T-helper 9 cell (primary cell): Measurements from ENCODE around the gene PRR13.
A peak's percentile ranks its signal among the peaks of the same experiment; 100 is the strongest.
"Not testable (repeated sequence)": the region's sequence is repeated elsewhere in the genome, so short reads cannot be mapped to it uniquely, and the experiment has no call there.

Experiments used
- DNase-seq: peaks from one replicate; pipeline ENCODE4 v3.0.0-alpha.2; 2020

Gene PRR13

DNA sequence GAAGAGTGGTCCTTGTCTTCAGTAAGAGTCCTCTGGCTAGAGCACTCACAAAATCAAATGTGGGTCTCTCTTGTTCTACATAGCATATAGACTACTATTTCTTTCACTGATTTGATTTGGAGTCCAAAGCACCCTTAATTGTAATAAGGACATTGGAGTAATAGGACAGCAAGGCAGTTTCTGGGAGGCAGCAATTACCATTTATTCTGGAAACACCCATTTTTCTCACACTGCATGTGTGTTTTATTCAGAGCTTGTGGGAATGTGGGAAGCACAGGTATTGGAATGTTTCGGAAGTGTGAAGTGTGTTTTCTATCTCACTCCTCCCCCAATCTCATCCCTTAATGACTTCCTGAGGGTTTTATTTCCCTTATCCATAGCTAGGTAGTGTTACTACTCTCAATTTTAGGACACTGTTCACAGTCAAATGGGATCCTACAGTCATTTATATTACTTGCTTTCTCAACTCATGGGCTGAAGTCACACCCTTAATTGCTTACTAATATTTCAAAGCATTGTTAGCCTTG is 30.6 kb downstream of the PRR13 start:
- DNase-seq = no peak

DNA sequence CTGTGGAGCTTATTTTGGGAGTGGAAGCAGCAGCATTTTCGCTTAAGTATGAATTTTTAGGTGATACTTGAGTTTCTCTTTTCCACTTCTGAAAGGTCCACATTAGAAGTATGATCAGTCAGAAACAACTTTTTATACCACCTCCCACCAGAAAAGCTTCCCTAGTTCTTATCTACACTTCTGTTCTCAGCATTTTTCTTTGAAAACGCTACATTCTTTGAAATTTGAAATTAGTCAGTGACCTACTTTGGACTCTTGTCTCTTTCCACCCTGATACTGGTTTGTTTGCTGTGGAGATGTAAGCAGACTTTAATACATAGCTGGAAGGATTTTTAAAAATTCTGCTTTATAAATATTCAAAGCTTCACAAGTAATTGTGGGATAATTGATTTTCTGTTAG is 32.5 kb downstream of the PRR13 start:
- DNase-seq = no peak

DNA sequence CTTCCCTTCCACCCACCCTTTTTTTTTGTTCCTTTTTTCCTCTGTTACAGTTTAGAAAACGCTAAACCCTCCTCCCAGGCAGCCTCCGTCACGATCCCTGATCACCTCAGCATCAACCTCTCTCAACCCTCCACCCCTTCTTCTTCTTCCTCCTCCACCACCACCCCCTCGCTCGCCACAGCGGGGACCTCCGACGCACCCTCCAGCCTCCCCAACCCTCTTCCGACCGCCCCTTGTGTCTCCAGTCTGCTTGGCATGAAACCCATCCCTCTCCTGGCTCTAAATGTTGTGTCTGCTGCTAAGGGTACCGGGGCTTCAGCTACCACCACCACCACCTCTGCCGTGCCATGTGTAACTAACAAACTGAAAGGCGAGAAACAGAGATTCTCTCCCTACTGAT is 33.3 kb downstream of the PRR13 start:
- DNase-seq = no peak

DNA sequence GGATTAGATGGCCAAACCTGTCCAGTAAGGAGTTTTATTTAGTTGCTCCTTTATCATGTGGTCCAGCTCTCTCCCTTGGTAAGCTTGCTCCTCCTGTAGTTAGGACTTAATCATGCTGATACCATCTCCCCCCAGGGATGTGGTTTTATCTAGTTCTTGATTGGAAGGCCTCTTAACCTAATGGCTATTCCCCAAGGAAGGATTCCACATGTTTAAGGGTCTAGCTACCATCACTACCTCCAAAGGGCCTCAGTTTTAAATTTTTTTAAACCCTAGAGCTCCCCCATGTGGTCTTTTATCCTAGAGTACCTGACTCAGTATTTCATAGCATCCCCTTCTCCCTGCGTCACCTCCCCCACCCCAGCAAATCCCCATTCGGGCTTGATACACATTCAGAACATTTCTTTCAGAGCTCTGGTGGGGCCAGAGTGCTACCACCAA is 35.3 kb downstream of the PRR13 start:
- no peak for DNase-seq

DNA sequence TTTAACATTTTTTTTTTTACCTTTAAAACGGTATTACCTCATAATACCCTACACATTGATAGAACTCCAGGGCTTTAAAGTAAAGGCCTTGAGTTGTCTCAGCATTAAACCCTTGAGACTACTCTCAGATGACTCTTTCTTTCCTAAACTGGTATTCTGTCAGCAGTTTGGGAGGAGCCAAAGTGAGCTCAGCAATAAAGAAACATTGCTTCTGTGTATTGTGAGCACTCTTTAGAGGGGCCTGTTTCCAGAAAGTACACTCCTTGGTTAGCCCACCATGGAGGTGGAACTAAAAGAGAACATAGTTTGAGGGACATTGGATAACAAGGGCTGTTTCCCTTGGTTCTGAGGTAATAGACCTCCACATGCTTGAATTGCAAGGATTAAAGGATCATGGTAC is 37.3 kb downstream of the PRR13 start:
- DNase-seq = no peak

DNA sequence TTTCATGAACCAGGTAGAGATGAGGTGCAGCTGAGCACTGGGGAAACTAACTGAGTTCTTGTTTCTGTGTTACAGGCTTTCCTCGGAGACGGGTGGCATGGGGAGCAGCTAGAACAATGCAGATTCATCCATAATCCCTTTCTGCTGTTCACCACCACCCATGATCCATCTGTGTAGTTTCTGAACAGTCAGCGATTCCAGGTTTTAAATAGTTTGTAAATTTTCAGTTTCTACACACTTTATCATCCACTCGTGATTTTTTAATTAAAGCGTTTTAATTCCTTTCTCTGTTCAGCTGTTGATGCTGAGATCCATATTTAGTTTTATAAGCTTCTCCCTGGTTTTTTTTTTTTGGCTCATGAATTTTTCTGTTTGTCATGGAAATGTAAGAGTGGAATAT is 37.8 kb downstream of the PRR13 start:
- DNase-seq = no peak

DNA sequence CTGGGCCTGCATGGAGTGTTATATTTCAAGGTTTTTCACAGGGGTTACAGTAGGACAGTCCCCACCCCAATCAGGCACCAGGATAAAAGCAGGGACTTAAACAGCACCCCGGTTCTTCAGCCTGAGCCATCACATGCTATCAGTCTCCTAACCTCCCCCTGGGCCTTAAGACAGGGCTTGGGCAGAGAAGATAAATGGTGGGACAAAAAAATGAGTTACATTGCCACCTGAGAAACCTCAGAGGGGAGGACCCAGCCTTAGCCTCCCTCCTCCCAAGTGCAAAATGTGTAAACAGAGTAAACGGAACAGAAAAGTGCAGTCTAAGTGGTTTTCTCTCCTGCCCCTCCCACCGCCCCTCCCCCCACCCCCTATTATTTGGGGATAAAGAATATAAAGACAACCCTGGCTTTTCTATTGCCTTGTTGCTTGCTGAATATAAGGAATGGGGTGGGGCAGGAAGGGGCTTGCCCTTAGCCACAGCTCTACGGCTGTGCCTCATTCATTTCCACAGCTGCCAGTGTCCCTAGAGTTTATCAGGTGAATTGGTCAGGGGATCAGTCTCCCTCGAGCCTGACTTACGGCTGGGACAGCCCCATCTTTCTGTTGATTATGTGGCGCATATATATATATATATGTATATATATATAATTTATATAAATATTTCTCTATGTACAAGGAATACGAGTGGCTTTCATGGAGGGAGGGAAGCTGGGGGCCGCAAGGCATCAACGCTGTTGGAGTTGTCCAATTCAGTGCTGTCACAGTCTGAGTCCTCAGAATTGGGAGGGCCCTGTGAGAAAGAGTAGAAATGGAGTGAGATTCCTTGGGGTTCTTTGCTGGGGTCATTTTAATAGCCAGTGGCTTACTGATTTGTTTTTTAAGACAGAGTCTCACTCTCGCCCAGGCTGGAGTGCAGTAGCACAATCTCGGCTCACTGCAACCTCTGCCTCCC is 39.2 kb downstream of the PRR13 start:
- no peak for DNase-seq

DNA sequence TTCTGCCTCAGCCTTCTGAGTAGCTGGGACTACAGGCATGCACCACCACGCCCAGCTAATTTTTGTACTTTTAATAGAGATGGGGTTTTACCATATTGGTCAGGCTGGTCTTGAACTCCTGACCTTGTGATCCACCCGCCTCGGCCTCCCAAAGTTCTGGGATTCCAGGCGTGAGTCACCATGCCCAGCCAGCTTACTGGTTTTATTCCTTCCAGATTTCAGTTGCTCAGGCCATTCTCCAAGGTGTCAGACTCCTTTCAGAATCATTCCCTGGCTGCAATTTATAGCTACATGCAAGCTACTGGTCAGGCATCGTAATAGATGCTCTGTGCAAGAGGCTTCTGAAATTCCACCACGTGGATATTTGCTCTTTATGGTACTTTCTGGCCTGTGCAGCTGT is 39.9 kb downstream of the PRR13 start:
- DNase-seq = not testable (repeated sequence)

DNA sequence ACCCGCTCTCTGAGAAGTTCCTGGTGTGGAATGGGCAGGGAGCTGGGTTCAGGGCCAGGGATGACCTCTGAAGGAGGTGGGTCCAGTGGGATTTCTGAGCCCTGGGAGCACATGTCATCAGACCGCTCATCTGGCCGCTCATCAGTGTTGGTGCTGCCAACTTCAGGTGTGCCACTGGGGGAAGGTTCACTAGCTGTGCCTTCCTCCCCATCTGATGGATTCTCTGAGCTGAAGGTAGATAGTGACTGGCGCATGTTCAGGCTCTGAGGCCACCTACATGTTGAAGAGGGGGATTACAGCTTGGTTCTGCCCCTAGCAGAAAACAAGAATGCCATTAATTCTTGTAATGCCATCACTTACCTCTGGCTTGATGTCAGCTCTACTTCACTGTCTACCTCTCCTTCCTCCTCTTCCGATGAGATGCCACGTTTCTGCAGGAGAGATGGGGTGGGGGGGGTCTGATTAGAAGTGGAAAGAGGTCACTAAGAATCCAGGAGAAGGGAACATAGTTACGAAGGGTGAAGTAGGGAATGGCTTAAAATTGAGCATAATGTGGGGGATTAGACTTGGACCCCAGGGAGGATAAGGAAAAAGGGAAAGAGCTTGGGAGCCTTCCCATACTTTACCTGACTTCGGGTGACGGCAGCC is 40.5 kb downstream of the PRR13 start:
- DNase-seq = no peak

DNA sequence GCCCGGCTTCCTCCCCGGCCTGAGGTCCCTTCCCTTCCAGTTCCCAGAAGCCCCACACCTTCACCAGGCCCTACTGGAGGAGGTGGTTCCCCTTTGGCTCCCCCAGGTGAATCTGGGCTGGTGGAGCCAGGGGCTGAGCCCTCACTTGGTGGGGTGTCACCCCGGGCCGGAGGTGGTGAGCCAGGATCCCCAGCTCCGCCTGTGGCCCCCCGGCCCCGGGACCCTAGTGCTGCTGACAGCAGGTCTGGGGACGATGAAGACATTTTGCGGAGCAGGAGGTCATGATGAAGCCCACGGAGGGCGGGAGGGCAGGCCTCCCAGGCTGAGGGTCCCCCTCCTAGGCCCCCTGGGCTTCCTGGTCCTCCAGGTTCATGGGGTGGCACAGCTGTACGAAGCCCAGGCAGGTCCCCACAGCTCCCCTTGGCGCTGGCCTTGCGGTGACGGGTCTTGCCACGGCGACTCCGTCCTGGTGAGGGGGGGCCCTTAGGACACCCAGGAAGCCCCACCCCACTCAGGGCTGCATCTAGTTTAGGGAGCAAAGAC is 41.2 kb downstream of the PRR13 start:
- DNase-seq = no peak

DNA sequence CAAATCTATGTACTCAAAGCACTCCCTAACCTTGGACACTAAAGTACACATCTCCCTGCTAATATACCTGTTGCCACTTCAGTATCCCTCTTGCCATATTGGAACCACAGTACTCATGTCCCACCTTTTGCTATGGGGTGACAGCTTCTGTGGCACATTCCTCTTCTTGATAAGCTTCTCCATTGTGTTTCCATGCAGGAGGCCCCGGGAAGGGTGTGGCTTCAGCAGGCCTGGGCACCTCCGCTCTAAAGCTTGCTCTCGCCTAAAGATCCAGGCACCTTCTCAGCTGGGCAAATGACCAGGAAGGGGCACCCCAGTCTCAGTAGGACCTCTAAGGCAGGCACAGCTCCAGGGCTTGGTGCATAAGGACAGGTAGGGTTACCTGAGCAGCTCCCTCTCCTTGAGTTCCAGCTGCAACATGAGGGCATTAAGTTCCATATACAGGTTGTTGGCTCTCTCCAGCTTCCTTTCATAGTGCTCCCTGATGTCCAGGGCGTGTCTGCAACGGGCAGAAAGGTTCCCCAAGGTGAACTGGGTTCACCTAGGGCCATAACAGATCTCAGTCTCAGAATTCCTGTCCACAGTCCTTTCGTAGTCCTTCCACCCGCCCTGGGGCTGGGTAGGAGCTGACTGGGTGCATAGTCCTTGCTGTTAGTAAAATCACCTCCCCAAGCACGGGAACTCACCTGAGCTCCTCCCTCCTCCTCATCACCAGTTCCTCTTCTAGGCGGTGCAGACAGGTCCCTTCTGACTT is 41.9 kb downstream of the PRR13 start:
- DNase-seq = no peak

DNA sequence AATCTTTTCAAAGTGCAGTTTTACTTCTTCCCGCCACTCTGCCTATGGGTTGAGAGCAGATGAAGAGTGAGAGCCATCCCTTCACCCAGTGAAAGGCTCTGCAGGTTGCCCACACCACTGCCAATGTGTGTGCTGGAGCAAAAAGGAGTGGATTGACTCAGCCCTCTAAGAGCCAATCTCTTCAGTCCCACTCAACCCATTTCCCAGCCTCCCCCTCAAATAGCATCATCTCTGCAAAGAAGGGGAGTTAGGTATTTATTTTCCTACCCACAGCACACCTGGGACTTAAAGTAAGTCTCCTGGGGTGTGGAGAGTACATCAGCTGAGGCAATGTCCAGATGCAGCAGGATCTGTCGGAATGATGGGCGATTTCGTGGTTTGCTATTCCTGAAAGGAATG is 42.4 kb downstream of the PRR13 start:
- no peak for DNase-seq

DNA sequence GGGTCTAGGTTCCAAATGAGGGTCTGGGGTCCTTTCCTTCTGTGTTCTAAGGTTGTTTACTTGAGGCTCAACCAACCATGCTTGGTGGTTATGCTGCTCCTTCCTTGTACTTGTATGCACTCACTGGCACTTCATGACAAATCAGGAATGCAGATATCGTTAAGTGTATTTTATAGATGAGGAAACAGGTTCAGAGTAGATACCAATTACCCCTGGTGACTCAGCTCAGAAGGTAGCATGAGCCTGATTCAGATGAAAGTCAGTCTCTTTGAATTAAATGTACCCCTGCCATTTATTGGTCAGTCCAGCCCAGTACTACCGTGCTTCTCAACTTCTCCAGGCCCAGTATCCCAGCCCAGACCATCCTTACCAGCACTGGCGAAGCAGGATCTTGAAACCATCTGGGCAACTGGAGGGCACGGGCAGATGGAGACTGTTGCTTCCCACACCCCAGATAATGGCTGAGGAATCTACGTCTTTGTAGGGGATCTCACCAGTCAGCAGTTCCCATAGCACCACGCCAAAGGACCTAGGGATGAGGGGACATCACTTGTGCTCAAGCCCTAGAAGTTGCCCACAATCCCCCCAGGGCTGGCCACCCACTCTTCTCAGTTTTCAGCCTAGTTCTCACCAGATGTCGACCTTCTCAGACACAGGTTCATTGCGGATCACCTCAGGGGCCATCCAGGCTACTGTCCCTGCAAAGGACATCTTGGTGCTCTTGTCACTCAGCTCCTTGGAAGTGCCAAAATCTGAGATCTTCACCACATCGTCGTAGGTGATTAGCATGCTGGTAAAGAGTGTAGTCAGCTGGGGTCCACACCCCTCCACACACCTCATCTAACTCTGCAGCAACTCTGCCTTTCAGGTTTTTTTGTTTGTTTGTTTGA is 43.4 kb downstream of the PRR13 start:
- DNase-seq = no peak

DNA sequence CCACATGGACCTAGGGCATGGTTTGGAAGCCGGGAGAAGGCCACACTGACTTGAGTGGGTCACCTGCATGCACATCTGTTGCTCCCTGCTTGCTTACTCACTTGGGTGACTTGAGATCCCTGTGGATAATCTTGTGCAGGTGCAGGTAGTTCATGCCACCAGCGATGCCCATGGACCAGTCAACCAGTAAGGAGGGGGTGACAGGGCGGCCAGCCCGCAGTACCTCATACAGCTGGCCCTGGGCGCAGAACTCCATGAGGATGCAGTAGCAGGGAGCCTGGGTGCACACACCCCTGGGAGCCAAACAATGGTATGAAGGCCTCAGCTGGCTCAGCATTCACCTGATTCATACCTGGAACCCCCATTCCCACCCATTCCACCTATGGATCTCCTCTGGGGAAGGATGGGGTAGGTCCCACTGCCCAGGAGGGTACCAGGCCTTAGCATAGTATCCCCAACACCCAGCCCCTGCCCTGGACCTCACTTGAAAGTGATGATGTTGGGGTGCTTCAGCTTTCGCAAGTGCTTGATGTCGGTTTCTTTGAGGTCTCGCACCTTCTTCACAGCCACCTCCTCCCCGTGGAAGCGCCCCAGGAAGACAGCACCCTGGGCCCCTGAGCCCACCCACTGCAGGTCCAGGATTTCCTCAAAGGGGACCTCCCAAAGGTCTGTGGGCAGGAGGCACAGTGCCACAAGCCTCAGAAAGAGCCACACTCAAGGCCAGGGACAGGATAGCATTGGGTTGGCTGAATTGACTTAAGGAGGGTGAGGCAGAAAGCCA is 44.6 kb downstream of the PRR13 start:
- no peak for DNase-seq

DNA sequence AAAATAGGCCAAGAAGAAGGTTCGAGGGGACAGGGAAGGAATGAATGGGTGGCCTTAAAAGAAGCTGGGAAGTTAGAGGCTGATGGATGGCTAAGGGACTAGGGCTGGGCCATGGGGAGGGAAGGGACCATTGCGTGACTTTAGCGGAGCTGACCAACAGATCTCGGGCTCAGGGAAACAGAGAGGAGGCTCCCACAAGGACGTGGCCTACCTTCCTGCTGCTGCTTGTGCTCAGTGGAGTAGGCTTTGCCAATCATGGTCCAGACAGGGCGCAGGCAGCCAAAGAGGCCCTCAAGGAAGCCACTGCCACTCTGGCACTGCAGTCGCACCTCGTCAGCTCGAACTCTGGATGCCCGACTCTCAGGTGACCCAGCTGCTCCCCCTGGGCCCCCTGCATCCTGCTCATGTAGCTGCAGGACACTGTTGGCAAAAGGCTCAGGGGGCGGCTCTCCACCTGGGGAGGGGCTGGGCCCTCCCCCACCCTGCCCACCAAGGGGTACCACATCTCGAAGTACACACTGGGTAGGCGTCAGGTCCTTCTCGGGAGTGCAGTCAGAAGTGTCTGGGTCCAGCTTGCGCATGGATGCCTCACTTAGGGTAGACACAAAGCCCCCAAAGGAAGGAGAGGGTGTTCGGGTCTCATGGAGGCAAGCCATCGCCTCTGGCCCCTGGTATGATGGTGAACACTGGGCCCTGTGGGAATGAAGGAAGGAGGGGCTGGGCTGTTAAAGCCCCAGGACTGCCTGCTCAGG is 45.4 kb downstream of the PRR13 start:
- no peak for DNase-seq

DNA sequence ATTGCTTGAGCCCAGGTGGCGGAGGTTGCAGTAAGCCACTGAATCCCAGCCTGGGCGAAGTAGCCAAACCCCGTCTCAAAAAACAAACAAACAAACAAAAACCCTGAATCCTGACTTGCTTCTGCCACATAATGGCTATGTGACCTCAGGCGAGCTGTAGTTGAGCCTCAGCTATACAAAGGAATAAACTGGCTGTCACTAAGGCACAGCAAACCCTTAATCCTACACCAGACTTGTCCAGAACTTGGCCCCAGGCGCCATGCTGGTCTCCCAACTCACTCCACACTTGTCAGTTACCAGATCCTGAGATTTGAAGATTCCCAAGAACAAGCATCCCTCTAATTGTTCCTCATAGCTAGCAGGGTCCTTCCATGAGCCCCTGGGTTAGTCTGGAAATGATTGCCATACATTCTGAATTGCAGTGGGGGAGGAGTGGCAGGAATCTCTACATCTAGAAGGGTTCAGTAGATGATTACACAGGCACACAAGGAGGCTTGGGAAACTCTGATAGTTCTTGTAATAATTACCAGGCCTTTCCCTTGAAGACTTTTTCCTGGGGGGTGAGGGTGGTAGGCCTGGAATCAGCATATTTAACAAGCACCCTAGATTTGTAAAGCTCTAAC is 47.8 kb downstream of the PRR13 start:
- no peak for DNase-seq

DNA sequence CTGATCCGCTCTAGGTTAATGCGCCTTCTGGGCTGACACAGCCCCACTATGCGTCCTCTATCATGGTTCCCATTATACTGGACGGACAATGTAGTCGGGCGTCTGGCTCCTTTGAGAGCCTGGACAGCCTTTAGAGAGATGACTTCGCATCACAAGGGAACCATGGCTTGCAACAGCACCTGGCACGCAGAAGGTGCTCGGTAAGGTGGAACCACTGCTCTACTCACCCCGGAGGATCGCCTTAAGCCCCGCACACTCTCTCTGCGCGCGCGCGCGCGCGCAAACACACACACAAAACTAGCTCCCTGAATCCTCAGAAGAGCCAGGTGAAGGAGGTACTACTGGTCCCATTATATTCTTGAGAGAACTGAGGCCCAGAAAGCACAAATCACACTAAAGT is 50.7 kb downstream of the PRR13 start:
- DNase-seq = no peak

DNA sequence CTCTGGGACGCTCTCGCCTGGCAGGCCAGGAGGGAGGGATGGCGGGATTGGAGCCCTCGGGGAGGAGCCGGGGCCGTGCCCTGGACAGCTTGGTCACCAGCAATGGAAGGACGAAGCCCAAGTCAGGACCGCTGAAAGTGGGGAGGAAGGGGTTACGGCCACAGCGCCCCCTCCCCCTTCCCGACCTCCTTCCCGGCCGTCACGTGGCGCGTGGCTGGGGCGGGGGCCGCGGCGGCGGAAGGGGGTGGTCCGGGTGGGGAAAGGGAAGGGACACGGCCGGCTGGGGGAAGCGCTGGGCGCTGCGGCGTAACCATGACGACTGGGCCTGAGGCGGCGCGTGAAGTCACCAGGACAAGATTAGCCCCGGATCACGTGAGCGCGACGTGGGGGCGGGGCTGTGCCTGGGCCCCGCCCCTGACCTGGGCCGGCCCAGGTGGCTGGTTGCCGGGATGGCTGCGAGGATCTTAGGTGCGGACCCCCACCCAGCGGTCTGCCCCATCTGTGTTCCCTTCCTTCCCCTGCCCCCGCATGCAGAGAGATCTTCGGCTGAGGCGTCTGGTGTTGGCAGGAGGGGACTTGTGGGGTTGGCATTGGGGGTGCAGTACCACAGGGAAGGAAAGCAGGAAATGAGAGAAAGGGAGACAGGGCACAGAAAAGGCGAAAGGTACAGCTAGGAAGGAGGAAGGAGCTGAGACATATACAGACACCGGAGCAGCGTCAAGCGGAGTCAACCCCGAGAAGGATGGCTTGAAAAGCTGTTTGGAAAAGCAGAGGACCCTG is 51.5 kb downstream of the PRR13 start:
- DNase-seq = peak; percentile 87
